ENCODE data around the gene MSLN.

DNA sequence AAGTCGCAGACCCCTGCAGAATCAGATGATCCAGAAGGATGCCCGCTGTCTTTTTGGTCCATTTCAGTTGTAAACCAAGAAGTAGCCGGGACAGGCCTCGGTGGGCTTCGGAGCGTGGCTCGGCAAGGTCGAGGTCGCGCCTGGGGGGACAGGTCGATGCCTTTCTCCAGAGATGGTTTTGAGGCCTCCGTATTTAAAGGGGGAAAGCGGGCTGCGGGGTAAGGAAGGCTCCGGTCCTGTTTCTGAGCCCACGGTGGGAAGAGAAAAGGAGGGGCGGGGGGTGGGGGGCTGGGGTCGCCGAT is 47.5 kb downstream of the MSLN start:
- TF ChIP-seq, protein P1, sequence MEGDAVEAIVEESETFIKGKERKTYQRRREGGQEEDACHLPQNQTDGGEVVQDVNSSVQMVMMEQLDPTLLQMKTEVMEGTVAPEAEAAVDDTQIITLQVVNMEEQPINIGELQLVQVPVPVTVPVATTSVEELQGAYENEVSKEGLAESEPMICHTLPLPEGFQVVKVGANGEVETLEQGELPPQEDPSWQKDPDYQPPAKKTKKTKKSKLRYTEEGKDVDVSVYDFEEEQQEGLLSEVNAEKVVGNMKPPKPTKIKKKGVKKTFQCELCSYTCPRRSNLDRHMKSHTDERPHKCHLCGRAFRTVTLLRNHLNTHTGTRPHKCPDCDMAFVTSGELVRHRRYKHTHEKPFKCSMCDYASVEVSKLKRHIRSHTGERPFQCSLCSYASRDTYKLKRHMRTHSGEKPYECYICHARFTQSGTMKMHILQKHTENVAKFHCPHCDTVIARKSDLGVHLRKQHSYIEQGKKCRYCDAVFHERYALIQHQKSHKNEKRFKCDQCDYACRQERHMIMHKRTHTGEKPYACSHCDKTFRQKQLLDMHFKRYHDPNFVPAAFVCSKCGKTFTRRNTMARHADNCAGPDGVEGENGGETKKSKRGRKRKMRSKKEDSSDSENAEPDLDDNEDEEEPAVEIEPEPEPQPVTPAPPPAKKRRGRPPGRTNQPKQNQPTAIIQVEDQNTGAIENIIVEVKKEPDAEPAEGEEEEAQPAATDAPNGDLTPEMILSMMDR (IDR thresholded peaks at IDR 0.05), result no peak
- TF ChIP-seq EP300 (IDR thresholded peaks at IDR 0.05), result no peak

All from tibial nerve (tissue), 4 donors.